Dermis microvascular lymphatic vessel endothelial cell (primary cell): ENCODE data around the gene EPB41L4A. TPM values are rescaled to one million over a fixed set of nuclear protein-coding genes. Genes with fewer than 3 reads are reported as not detected.
"Not testable (repeated sequence)": the region's sequence is repeated elsewhere in the genome, so short reads cannot be mapped to it uniquely, and the experiment has no call there.

Experiments used
- DNase-seq, 2 donors: peaks; one replicate each; pipeline versions ENCODE4 v3.0.0 to v3.0.0-alpha.2; 2010; ENCODE audit warnings: low read depth in 2 of 2
- total RNA-seq: library from RNA; depleted of rRNA; stranded (reverse); fragments of >200 nt; gene quantifications from 2 replicates; pipeline ENCODE4 v1.2.1, GENCODE V29; 2014

The EPB41L4A gene
- total RNA-seq, 1 donor from 2014 or later: 17.8 TPM

DNA sequence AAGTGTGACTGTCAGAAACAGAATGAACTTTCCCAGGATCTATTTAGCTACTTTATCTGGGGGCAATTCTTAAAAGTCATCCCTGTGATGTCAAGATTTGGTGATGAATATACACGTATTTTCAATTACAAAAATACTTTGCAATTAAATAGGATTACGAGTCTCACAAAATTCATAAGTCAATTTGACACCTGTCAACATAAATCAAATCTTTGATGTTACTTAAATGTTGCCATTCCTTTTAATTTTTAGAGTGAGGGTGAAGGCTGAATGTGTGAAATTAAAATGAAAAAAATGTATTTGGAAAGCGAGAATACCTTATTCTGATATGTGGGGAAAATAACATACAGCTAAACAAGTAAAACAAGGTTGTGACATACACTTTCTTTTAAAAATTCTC, 202.9 kb downstream of the EPB41L4A start:
- DNase-seq: no peak

DNA sequence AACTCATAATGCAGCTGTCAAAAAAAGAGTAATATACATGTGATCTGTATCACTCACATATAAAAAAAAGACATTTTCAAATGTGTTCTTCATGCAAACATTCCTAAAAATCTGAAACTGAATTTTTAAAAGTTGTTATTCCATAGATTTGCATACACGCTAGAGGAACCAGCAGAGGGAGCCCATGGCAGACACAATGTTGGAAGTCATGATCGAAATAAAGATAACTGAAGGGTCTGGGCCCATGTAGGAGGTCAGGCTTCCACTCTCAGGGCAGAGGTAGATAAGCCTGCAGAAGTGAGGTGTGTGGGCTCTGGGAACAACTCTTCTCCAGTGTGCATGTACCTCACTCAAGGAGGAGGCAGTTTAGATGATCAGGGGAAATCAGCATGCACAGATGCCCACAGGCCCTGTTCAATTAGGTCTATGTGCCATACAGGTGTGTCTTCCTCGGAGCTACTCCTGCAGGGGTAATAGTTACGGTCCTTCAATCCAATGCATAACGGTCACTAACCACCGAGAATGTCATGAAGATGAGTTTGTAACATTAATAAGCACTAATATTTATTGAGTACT, 208.6 kb downstream of the EPB41L4A start:
- DNase-seq: peak; percentile 47 to 67

- no peak for DNase-seq
Observed at GRCh38 chr5:112208699-112209615, 210.1 kb downstream of the EPB41L4A start.

- DNase-seq: not testable (repeated sequence)
Observed at GRCh38 chr5:112208195-112208594, 210.9 kb downstream of the EPB41L4A start.

DNA sequence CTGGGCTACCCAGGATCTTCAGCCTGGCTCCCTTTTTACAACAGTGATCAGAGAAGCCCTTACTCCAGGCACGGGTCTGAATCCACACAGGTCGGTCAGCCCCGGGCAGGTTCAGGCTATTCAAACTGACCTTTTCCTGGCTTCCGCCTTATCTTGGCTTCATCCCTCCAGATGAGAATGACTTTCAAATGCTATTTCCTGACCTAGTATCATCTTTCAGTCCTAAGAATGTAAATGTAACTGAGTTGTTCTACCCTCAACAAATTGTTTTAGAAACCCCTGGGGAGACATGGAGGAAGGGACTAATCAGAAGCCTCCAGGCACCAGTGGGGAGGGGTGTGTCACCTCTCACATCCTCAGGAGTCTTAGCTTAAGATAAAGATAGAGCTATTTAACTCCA, 213.2 kb downstream of the EPB41L4A start:
- no peak for DNase-seq

- no peak for DNase-seq
Observed at GRCh38 chr5:112203229-112203628, 215.8 kb downstream of the EPB41L4A start.

- no peak for DNase-seq
Observed at GRCh38 chr5:112202694-112203093, 216.4 kb downstream of the EPB41L4A start.

DNA sequence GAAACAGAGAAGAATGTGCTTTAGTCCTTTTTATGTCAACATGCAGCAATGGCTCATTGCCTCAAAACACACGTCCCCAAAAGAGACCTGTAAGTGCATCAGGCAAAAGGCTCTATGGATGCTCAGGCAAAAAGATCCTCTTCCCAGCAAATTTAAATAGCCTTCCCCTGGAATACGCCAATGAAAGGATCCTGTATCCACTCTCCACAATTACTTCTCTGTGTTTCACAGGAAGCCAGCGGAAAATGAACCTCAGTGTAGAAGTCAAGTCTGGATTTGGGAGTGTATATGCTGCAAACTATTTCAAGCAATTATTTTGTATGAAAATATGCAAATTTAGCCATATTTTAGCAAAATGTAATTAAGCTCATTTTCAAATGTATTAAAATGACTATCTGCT, 217.9 kb downstream of the EPB41L4A start:
- no peak for DNase-seq

DNA sequence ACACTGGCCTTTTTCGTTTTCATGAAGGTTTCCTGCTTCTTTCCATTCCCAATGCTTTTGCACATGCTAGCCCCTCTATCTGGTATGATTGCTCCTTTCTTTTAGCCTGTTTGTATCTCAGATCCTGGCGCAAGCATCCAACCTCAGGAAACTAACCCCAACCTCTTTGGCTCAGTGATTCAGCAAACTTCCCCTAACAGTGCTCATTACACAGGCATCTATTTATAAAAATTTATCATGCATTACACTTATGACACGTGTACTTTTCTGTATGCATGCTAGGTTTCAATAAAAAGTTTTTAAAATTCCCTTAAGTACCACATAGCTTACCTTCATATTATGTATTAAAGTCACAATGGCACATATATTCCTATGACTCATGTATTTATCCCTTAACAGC, 218.9 kb downstream of the EPB41L4A start:
- DNase-seq: no peak

GRCh38 chr5:112196584-112196983, 222.5 kb downstream of the EPB41L4A start:
- DNase-seq: no peak

GRCh38 chr5:112195924-112196323, 223.2 kb downstream of the EPB41L4A start:
- no peak for DNase-seq

GRCh38 chr5:112192866-112193265, 226.2 kb downstream of the EPB41L4A start:
- no peak for DNase-seq

DNA sequence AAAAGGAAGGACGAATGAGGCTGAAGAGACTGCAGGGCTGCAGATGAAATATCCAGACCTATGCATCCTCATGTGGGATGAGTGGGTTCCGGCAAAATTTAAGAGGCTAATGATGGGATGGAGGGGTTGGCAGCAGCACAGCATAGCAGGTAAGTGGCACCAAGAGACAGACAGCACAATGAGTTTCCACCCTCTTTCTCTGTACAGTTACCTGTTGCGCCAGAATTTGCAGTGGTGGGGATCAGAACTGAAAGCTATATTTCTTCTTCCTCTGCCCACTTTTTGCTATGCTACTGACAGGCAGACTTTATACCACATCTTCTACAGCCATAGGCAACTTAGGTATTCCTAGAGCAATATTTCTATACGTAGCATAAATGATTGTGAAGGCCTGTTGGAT, 227.0 kb downstream of the EPB41L4A start:
- no peak for DNase-seq

DNA sequence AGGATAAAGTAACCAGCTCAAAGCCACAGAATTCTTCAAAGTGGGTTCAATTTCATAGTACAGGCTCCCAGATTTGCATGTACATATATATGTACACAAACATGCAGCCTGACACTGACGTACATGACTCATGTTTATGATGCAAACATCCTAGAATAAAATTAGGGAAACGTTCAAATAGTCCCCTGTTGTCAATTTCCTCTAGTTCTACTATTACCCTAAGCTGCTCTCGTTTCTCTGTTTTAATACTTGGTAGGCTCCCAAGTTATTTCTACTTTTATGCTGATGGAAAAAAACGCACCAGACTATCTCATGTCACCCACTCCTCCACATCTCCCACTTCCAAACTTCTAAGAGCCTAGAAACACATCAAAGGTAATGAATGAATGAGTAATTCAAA, 229.7 kb downstream of the EPB41L4A start:
- DNase-seq: no peak

DNA sequence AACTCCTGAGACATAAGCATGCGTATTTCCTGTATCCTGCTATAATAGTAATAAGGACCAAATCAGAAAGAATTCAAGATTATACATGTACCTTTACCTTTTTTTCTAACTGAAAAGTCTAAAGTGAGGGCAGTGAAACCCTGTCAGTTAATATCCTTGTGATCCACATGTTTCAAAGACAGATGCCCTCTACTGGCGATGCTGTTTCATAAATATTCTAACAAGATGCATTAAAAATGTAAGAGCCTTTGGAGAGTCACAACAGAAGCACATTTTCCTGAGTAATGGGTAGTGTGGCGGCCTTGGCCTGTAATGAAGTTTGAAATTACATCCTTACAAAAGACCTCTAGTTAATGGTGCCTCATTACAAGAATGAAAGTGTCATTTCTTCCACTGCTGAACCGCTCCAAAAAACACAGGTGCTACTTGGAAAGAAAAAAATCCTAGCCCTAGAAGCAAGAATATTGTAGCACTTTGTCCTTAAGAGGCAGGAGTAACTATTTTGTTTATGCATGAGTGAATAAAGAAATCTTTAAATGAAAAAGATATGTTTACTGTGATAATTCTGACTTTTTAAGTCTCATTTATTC, 232.6 kb downstream of the EPB41L4A start:
- DNase-seq: peak; percentile 24 to 60

DNA sequence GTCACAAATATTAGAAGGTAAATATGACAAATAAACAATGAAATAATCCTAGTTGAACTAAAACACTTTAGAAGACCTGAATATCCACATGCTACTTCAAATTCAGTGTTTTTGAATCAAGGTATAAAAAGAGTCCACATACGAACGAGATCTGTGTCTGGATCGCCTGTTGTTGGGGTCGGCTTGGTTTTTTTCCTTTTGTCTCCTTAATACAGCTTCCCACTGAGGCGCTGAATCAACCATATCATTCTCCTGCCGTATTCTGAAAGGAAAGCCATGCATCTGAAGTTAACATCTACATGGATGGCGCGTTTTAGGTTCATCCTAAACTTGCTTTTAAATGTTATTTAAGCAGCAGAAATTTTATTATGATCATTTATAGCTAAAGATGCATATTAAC, 235.2 kb downstream of the EPB41L4A start:
- DNase-seq: no peak

DNA sequence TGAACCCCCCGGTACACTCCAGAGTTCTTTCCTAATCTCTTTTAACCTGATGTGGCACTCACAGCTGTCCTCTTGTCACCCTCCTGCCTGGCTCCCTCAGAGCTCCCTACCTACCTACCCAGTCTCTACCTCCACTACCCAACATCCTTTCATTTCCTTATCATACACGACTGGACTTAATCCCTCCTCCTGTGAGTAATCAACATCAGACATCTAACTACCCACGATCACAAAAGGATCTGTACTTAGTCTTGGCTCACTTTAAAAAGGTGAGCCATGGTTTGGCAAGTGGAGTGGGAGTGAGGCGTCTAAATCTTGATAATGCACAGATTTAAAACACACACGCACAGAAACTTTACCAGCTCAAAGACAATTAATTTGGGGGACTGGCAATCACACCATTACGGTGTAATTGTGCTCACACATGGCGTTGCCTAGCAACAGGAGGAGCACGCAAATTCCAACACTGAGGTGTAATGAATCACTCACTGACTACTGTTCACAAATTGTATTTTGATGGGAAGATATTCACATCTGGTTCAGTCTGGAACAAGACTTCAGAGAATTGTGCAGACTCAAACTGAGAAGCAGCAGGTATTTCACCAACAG, 235.9 kb downstream of the EPB41L4A start:
- peak; percentile 7 to 23 for DNase-seq

DNA sequence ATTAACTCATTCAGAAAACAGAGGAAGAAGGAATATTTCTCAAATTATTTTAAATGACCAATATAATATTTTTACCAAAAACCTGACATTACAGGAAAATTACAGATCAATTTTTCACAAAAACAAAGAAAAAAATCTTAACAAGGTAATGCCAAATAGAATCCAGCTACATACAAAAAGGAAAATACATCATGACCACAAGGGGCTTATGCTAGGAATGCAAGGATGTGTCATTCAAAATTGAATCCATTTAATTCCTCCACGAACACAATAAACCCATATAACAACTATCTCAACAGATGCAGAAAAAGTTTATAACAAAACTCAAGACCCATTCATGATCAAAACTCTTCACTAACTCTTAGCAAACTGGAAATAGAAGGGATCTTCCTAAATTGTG, 239.8 kb downstream of the EPB41L4A start:
- no peak for DNase-seq

DNA sequence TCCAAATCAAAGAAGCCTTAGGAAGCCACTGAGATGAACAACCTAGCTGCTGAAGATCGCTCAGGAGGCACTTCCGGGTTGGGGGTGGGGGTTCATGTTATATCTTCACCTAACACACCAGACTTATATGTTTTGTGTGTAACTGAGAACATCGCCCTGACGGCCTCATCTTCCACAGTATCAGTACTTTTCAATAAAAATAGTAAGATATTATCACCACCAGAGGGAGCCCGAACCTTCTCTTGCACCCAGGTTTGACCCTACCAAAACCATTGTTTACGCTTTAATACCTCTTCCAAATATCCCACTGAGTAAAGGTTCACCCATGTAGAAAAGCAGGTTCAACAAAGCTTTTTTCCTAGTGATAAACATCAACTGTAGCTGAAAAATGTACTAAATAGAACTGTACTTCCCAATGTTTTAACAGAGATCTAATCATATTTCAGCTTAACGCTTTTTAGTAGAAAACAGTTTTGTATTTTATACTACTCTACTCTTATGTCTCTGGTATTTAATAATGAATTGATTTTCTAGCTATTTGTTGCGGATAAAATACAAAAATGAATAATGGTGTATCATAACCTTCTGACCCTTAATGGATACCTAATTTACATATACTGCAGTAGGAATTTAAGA, 244.0 kb downstream of the EPB41L4A start:
- DNase-seq: peak; percentile 37 to 59

DNA sequence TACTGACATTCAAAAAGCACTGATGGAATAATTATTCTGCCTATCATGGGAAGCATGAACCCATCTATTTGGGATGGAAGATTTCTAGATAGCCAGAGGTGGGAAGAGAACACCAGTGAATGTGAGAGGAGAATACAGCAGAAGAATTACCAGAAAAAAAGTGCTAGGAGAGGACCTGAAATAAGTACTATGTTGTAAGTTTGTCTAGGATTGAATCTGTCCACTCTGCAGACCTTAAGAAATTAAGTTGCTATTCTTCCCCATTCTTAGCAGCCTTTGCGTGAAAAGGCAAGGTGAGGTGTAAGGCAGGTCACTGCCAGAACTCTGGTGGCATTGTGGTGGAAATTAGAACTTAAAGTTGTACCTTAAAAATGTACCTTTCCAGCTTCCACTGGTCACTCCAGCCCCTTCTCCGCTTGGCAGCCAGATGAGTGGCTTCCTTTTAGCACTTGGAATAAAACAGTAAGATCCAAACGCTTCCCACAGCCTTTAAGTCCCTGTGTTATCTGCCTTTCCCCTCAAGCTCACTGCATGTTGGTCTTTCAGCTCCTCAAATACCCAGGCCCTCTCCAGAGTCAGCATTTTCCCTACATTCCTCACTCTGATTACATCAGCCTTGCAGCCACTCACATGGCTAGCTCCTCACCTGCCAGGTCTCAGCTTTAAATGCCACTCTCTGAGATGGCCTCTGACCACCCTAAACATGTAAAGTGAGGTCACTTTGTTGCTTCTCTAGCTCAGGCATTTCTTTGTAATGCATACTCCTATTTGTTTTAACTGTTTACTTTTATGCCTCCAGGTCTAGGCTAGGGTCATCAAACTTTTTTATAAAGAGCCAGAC, 253.0 kb downstream of the EPB41L4A start:
- DNase-seq: no peak

GRCh38 chr5:112165399-112165798, 253.7 kb downstream of the EPB41L4A start:
- no peak for DNase-seq
